Transverse colon (tissue), 3 donors: ENCODE measurements around the gene PRPF39.

Experiments used
- POLR2A ChIP-seq: fragments of 450-650 bp; IDR thresholded peaks from one replicate; pipeline ENCODE4 v1.6.1; 2016; ENCODE audit warnings: antibody characterized with exemption, mild to moderate bottlenecking, moderate library complexity
- TF ChIP-seq, protein P1 (sequence below), 5 experiments: fragments of 200-600 bp in 3 of 5; fragments of 450-650 bp in 2 of 5; sonication (generic) in 3 of 5; IDR thresholded peaks; 1 replicate in 2 of 5; 2 replicates in 3 of 5; pipeline ENCODE4 v1.5.1; 2016 to 2017; ENCODE audit warnings: antibody characterized with exemption in 5 of 5, inconsistent platforms in 3 of 5, mild to moderate bottlenecking in 2 of 5, moderate library complexity in 1 of 5

DNA sequence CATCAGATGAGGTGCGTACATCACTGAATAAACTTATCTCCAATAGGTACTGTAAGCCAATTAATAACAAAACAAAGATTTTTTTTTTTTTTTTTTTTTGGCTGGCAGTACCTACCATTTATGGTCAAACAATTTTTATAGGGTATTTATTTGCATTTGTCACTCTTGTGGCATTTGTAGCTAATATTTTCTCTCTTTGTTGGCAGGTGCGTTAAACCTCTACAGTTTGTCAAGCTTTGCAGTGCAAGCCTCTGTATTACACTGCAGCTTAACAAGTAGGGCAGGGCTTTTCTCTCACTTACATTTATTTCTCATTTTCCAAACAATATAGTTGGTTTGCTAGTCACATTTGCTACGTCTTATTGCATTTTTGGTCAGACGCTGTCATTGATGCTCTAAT is 12.3 kb downstream of the PRPF39 start:
- TF ChIP-seq POLR2A: no peak
- TF ChIP-seq, protein P1, sequence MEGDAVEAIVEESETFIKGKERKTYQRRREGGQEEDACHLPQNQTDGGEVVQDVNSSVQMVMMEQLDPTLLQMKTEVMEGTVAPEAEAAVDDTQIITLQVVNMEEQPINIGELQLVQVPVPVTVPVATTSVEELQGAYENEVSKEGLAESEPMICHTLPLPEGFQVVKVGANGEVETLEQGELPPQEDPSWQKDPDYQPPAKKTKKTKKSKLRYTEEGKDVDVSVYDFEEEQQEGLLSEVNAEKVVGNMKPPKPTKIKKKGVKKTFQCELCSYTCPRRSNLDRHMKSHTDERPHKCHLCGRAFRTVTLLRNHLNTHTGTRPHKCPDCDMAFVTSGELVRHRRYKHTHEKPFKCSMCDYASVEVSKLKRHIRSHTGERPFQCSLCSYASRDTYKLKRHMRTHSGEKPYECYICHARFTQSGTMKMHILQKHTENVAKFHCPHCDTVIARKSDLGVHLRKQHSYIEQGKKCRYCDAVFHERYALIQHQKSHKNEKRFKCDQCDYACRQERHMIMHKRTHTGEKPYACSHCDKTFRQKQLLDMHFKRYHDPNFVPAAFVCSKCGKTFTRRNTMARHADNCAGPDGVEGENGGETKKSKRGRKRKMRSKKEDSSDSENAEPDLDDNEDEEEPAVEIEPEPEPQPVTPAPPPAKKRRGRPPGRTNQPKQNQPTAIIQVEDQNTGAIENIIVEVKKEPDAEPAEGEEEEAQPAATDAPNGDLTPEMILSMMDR (IDR thresholded peaks at IDR 0.05): no peak
